Tibial nerve (tissue), 3 donors: ENCODE results near the gene GSTT4.
"Not testable (repeated sequence)": the region's sequence is repeated elsewhere in the genome, so short reads cannot be mapped to it uniquely, and the experiment has no call there.

ENCODE experiments used
- CTCF ChIP-seq, 5 experiments: fragments of 200-600 bp in 3 of 5; fragments of 450-650 bp in 2 of 5; sonication (generic) in 3 of 5; IDR thresholded peaks; one replicate each; pipeline ENCODE4 v1.5.1; 2016 to 2019; ENCODE audit warnings: antibody characterized with exemption in 5 of 5, mild to moderate bottlenecking in 3 of 5, moderate library complexity in 2 of 5
- POLR2A ChIP-seq, 2 donors: fragments of 450-650 bp; IDR thresholded peaks; one replicate each; pipeline ENCODE4 v1.6.1; 2017; ENCODE audit warnings: antibody characterized with exemption in 2 of 2, mild to moderate bottlenecking in 2 of 2, moderate library complexity in 2 of 2

GRCh38 chr22:23949764-23950163 lies 55.5 kb downstream of the GSTT4 start:
- not testable (repeated sequence) for TF ChIP-seq POLR2A, CTCF (IDR thresholded peaks at IDR 0.05)
